Right lobe of liver (tissue), 4 donors: ENCODE data around the gene ARHGDIB.

Source experiments
- CTCF ChIP-seq, 4 donors: fragments of 200-600 bp in 3 of 4; fragments of 450-650 bp in 1 of 4; IDR thresholded peaks; one replicate each; pipeline versions ENCODE4 v1.5.1 to v1.8.0; 2016 to 2022; ENCODE audit warnings: antibody characterized with exemption in 4 of 4, mild to moderate bottlenecking in 2 of 4
- POLR2A ChIP-seq: fragments of 450-650 bp; IDR thresholded peaks from one replicate; pipeline ENCODE4 v1.6.1; 2017; ENCODE audit warnings: antibody characterized with exemption, mild to moderate bottlenecking
- donor health status: DM: no; HTN: no; CAD: no.
- donor health status: DM: no; HTN: no; CAD: no.
- donor health status: DM: no; HTN: yes; CAD: no.

DNA sequence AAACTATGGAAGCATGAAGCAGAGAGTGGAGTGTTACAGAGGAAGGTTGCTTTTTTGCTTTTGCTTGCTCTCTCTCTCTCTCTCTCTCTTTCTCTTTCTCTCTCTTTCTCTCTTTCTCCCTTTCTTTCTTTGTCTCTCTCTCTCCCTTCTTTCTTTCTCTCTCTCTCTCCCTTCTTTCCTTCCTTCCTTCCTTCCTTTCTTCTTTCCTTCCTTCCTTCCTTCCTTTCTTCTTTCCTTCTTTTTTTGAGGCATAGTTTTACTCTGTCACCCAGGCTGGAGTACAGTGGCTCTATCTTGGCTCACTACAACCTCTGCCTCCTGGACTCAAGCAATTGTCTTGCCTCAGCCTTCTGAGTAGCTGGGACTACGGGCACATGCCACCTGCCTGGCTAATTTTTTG, 7.6 kb downstream of the ARHGDIB start:
- TF ChIP-seq CTCF (IDR thresholded peaks at IDR 0.05): no peak
- no peak for TF ChIP-seq POLR2A
